Neuronal stem cell (in vitro differentiated cells): Measurements from ENCODE around the gene USP38.

Source experiments
- DNase-seq: peaks from one replicate; pipeline ENCODE4 v3.0.0-alpha.2; 2013; ENCODE audit warnings: low spot score
- H2AFZ ChIP-seq: one replicate; pipeline ENCODE4 v1.6.1; 2013; ENCODE audit warnings: mild to moderate bottlenecking, low read length, inconsistent platforms
- H2AK5ac ChIP-seq: 2 replicates; pipeline ENCODE4 v1.6.1; 2013; ENCODE audit warnings: low read depth, mild to moderate bottlenecking, inconsistent platforms, low read length, moderate library complexity, mixed read lengths
- H2BK120ac ChIP-seq: 2 replicates; pipeline ENCODE4 v1.6.1; 2013; ENCODE audit warnings: low read depth, mild to moderate bottlenecking, inconsistent platforms, low read length, moderate library complexity, mixed read lengths
- H2BK12ac ChIP-seq: one replicate; pipeline ENCODE4 v1.6.1; 2013; ENCODE audit warnings: low read length, inconsistent platforms
- H2BK15ac ChIP-seq: 2 replicates; pipeline ENCODE4 v1.6.1; 2013; ENCODE audit warnings: mild to moderate bottlenecking, low read length, inconsistent platforms, mixed read lengths
- H2BK5ac ChIP-seq: one replicate; pipeline ENCODE4 v1.6.1; 2013; ENCODE audit warnings: inconsistent platforms, mild to moderate bottlenecking, low read length, moderate library complexity
- H3K14ac ChIP-seq: one replicate; pipeline ENCODE4 v1.6.1; 2013; ENCODE audit warnings: low read length, inconsistent platforms
- H3K18ac ChIP-seq: 2 replicates; pipeline ENCODE4 v1.6.1; 2013; ENCODE audit warnings: low read length, inconsistent platforms
- H3K23ac ChIP-seq: 2 replicates; pipeline ENCODE4 v1.6.1; 2013; ENCODE audit warnings: low read depth, mild to moderate bottlenecking, mixed read lengths, low read length, inconsistent platforms; ENCODE audit not compliant: poor library complexity
- H3K27ac ChIP-seq: replicated peaks from 3 replicates; pipeline ENCODE4 v1.5.1; 2013; ENCODE audit warnings: low read length, inconsistent platforms
- H3K27me3 ChIP-seq, 3 experiments: 2 replicates each; pipeline ENCODE4 v1.6.1; 2013; ENCODE audit warnings: low read length in 3 of 3, mild to moderate bottlenecking in 2 of 3, inconsistent platforms in 1 of 3, low read depth in 1 of 3, mixed read lengths in 1 of 3, moderate library complexity in 1 of 3; ENCODE audit not compliant: control insufficient read depth in 3 of 3, insufficient read depth in 3 of 3
- H3K36me3 ChIP-seq, 2 donors: replicated peaks in 1 of 2; 2 replicates each; pipeline ENCODE4 v1.6.1; 2013; ENCODE audit warnings: low read length in 2 of 2; ENCODE audit not compliant: control insufficient read depth in 2 of 2, insufficient read depth in 2 of 2
- H3K4ac ChIP-seq: 2 replicates; pipeline ENCODE4 v1.6.1; 2013; ENCODE audit warnings: inconsistent platforms, mild to moderate bottlenecking, low read length, moderate library complexity
- H3K4me1 ChIP-seq, 2 donors: 1 replicate in 1 of 2; 2 replicates in 1 of 2; pipeline ENCODE4 v1.6.1; 2013; ENCODE audit warnings: low read length in 2 of 2, low read depth in 1 of 2; ENCODE audit not compliant: control insufficient read depth in 2 of 2, insufficient read depth in 1 of 2
- H3K4me2 ChIP-seq: one replicate; pipeline ENCODE4 v1.6.1; 2013; ENCODE audit warnings: mild to moderate bottlenecking, low read length, inconsistent platforms; ENCODE audit not compliant: insufficient read depth, poor library complexity, severe bottlenecking
- H3K4me3 ChIP-seq, 2 donors: 2 replicates each; pipeline ENCODE4 v1.5.1; 2013; ENCODE audit warnings: low read length in 2 of 2, mild to moderate bottlenecking in 2 of 2, inconsistent platforms in 1 of 2, moderate library complexity in 1 of 2
- H3K79me1 ChIP-seq: one replicate; pipeline ENCODE4 v1.6.1; 2013; ENCODE audit warnings: low read depth, mild to moderate bottlenecking, inconsistent platforms, low read length, moderate library complexity
- H3K9ac ChIP-seq: one replicate; pipeline ENCODE4 v1.6.1; 2013; ENCODE audit warnings: mild to moderate bottlenecking, low read depth, low read length, inconsistent platforms; ENCODE audit not compliant: poor library complexity
- H3K9me3 ChIP-seq, 2 donors: replicated peaks in 1 of 2; 2 replicates each; pipeline versions ENCODE3 to v1.6.1; 2013; ENCODE audit warnings: low read length in 2 of 2, mild to moderate bottlenecking in 2 of 2, inconsistent platforms in 1 of 2, low read depth in 1 of 2, mixed read lengths in 1 of 2, moderate library complexity in 1 of 2; ENCODE audit not compliant: control insufficient read depth in 2 of 2, insufficient read depth in 1 of 2
- H4K8ac ChIP-seq: one replicate; pipeline ENCODE4 v1.6.1; 2013; ENCODE audit warnings: low read depth, mild to moderate bottlenecking, inconsistent platforms, low read length, moderate library complexity
- H4K91ac ChIP-seq: one replicate; pipeline ENCODE4 v1.6.1; 2013; ENCODE audit warnings: low read length, low read depth, mild to moderate bottlenecking, inconsistent platforms; ENCODE audit not compliant: poor library complexity
- WGBS, 2 donors: extraction: QIAGEN DNeasy Blood & Tissue Kit; methylation state at CpG; one replicate each; pipeline ENCODE4 v1.1.7; 2013; ENCODE audit warnings: missing lambda C conversion rate in 2 of 2, mixed read lengths in 1 of 2; ENCODE audit not compliant: insufficient read length in 2 of 2, insufficient replicate concordance in 1 of 2; ENCODE audit errors: extremely low coverage in 2 of 2; 5-methylcytosine and 5-hydroxymethylcytosine counted together

The USP38 gene

GRCh38 chr4:143251348-143251747, 66.6 kb downstream of the USP38 start:
- WGBS, 2 donors, result no CpG with 5 or more reads among the region's 1 CpG
- H3K27me3 ChIP-seq, result peaks cover 0 to 3% (median 0%) of the 10 kb centered on the region in 3 experiments
- no peak overlapping the region for H3K18ac ChIP-seq
- H3K4me3 ChIP-seq, result no peak overlapping the region
- no peak overlapping the region for H2BK5ac ChIP-seq
- no peak overlapping the region for H3K9ac ChIP-seq
- no peak overlapping the region for H2BK12ac ChIP-seq
- H3K4ac ChIP-seq, result no peak overlapping the region
- H3K9me3 ChIP-seq, result no peaks in the 10 kb centered on the region
- no peaks in the 10 kb centered on the region for H3K79me1 ChIP-seq
- no peak overlapping the region for H3K14ac ChIP-seq
- no peak overlapping the region for H2BK120ac ChIP-seq
- H3K4me1 ChIP-seq, result peaks cover 0 to 2% of the 10 kb centered on the region in 2 donors
- H4K8ac ChIP-seq, result no peak overlapping the region
- no peak overlapping the region for H2BK15ac ChIP-seq
- H3K4me2 ChIP-seq, result no peak overlapping the region
- no peak overlapping the region for H4K91ac ChIP-seq
- H3K23ac ChIP-seq, result no peak overlapping the region
- H3K27ac ChIP-seq, result no peak overlapping the region
- no peaks in the 10 kb centered on the region for H3K36me3 ChIP-seq
- no peak overlapping the region for H2AK5ac ChIP-seq
- H2AFZ ChIP-seq, result no peak overlapping the region
- no peak for DNase-seq

GRCh38 chr4:143251779-143252178, 67.1 kb downstream of the USP38 start:
- Histone ChIP-seq H3K36me3 (no peaks in the 10 kb centered on the region), H3K23ac (no peak overlapping the region), H3K79me1 (no peaks in the 10 kb centered on the region), H3K9ac (no peak overlapping the region), H2BK12ac (no peak overlapping the region), H2BK5ac (no peak overlapping the region), H2AFZ (no peak overlapping the region), H3K27me3 (peaks cover 0 to 3% (median 0%) of the 10 kb centered on the region in 3 experiments), H3K4ac (no peak overlapping the region), H3K4me1 (peaks cover 0 to 2% of the 10 kb centered on the region in 2 donors), H4K8ac (no peak overlapping the region), H2BK15ac (no peak overlapping the region), H4K91ac (no peak overlapping the region), H2AK5ac (no peak overlapping the region), H3K27ac (no peak overlapping the region), H3K18ac (no peak overlapping the region), H3K14ac (no peak overlapping the region), H3K9me3 (no peaks in the 10 kb centered on the region), H3K4me2 (no peak overlapping the region), H2BK120ac (no peak overlapping the region), H3K4me3 (no peak overlapping the region)
- WGBS, 2 donors, result no CpG with 5 or more reads among the region's 1 CpG
- DNase-seq, result no peak

- no peak overlapping the region for H3K4me3 ChIP-seq
- no peak overlapping the region for H2BK12ac ChIP-seq
- DNase-seq, result no peak
- WGBS, 2 donors, result no CpG with 5 or more reads among the region's 3 CpGs
- H2BK120ac ChIP-seq, result no peak overlapping the region
- H3K14ac ChIP-seq, result no peak overlapping the region
- H3K4ac ChIP-seq, result no peak overlapping the region
- no peak overlapping the region for H3K18ac ChIP-seq
- H3K4me2 ChIP-seq, result no peak overlapping the region
- no peak overlapping the region for H3K27ac ChIP-seq
- no peak overlapping the region for H4K91ac ChIP-seq
- no peak overlapping the region for H3K23ac ChIP-seq
- H3K4me1 ChIP-seq, result peaks cover 0 to 2% of the 10 kb centered on the region in 2 donors
- no peak overlapping the region for H2AK5ac ChIP-seq
- peaks cover 0 to 3% (median 0%) of the 10 kb centered on the region in 3 experiments for H3K27me3 ChIP-seq
- no peak overlapping the region for H2BK5ac ChIP-seq
- H3K79me1 ChIP-seq, result no peaks in the 10 kb centered on the region
- no peaks in the 10 kb centered on the region for H3K9me3 ChIP-seq
- H2AFZ ChIP-seq, result no peak overlapping the region
- no peaks in the 10 kb centered on the region for H3K36me3 ChIP-seq
- no peak overlapping the region for H3K9ac ChIP-seq
- no peak overlapping the region for H4K8ac ChIP-seq
- no peak overlapping the region for H2BK15ac ChIP-seq
Observed at GRCh38 chr4:143252478-143252877, 67.8 kb downstream of the USP38 start.

- no peak for DNase-seq
- H4K8ac ChIP-seq, result no peak overlapping the region
- WGBS, 2 donors, result no CpG with 5 or more reads among the region's 2 CpGs
Observed at GRCh38 chr4:143253166-143253565, 68.4 kb downstream of the USP38 start.

More at GRCh38 chr4:143253166-143253565, 68.4 kb downstream of the USP38 start:
- Histone ChIP-seq H3K23ac (no peak overlapping the region), H3K18ac (no peak overlapping the region), H3K9ac (no peak overlapping the region), H3K36me3 (no peaks in the 10 kb centered on the region), H3K4me1 (peaks cover 0 to 2% of the 10 kb centered on the region in 2 donors), H2BK120ac (no peak overlapping the region), H3K4me3 (no peak overlapping the region), H3K27me3 (peaks cover 0 to 3% (median 0%) of the 10 kb centered on the region in 3 experiments), H2AK5ac (no peak overlapping the region), H4K91ac (no peak overlapping the region), H3K79me1 (no peaks in the 10 kb centered on the region), H2BK15ac (no peak overlapping the region), H2AFZ (no peak overlapping the region), H2BK5ac (no peak overlapping the region), H3K14ac (no peak overlapping the region), H2BK12ac (no peak overlapping the region), H3K4me2 (no peak overlapping the region), H3K27ac (no peak overlapping the region), H3K9me3 (no peaks in the 10 kb centered on the region), H3K4ac (no peak overlapping the region)
